H1 (cell line): Measurements from ENCODE around the gene SLC8A3. TPM values are rescaled to one million over a fixed set of nuclear protein-coding genes. Genes with fewer than 3 reads are reported as not detected.

Experiments used
- BACH1 ChIP-seq: IDR thresholded peaks from 2 replicates; pipeline ENCODE4 v1.6.1; 2012; ENCODE audit warnings: low read length, improper control_type of control experiment
- CHD7 ChIP-seq: fragments of 300-600 bp; sonication (generic); IDR thresholded peaks from 2 replicates; pipeline ENCODE4 v1.7.1; 2012; ENCODE audit warnings: low read length, moderate library complexity, mild to moderate bottlenecking, inconsistent platforms; ENCODE audit not compliant: insufficient replicate concordance
- polyA plus RNA-seq, 7 experiments: library from polyadenylated mRNA; depleted of rRNA in 3 of 7; stranded (reverse) in 5 of 7; unstranded in 2 of 7; fragments of >200 nt in 5 of 7; fragments of 200-250 nt in 2 of 7; gene quantifications; 1 replicate in 5 of 7; 2 replicates in 1 of 7; 4 replicates in 1 of 7; pipeline versions ENCODE4 v1.2.1 to v1.2.3, GENCODE V29; 2011 to 2013; ENCODE audit warnings: missing spikeins in 2 of 7, mixed read lengths in 2 of 7
- total RNA-seq: library from RNA; stranded (reverse); fragmentation: NEBNext Ultra II Directional; extraction: Animal tissue kit (Norgen Biotek cat#: 25700); gene quantifications from 2 replicates; pipeline ENCODE4 v1.2.1, GENCODE V29; 2021

SLC8A3 gene
- total and polyA plus RNA-seq, 2 of the 8 experiments (the other 6 are each of a cell fraction or from before 2014, with no cell fraction given) = 0.38 to 1.1 TPM

GRCh38 chr14:70023871-70024270 lies 164.9 kb downstream of the SLC8A3 start (continued):
- no peak for TF ChIP-seq CHD7
- no peak for TF ChIP-seq BACH1
